Activated naive CD4-positive, alpha-beta T cell (primary cell): Measurements from ENCODE around the gene DOP1B.
"Not testable (repeated sequence)": the region's sequence is repeated elsewhere in the genome, so short reads cannot be mapped to it uniquely, and the experiment has no call there.

Source experiments
- DNase-seq, 4 experiments: peaks; one replicate each; lab custom pipeline; 2025; lab: John Stamatoyannopoulos, UW

The DOP1B gene

DNA sequence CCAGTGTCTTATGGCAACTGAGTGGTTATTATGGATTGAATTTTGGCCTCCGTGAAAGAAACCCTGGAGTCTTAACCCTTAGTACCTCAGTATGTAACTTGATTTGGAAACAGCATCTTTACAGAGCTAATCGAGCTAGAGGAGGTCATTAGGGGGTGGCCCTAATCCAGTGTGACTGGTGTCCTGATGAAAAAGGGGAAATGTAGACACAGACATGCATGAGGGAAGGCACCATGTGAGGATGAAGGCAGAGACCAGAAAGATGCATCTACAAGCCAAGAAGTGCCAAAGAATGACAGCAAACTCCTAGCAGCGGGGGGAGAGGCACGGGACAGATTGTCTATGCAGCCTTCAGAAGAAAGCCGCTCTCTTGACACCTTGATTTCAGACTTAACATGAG is 14.7 kb downstream of the DOP1B start:
- no peak for DNase-seq

DNA sequence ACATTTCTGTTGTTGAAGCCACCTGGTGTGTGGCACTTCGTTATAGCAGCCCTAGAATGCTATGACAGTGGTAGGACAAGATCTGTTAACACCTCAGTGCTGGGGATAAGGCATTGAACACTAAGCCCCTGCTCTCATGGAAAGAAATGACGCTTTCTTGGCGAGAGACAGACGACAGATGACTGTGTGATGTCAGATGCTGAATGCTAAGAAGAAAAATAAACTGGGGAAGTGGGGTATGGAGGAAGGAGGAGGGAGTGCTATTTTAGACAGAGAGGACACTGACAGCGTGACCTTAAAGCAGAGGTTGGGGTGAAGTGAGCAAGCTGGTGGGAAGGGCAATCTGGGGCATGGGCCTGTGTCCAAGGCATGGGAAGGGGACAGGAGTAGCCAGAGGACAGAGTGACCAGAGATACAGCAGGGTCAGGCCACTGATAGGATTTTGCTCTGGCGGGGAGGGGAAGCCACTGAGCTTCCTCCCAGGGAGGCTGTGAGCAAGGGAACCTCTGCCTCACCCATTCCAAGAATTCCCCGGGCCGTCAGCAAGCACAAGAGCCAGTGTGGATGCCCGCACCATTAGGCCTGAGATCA is 15.2 kb downstream of the DOP1B start:
- DNase-seq, result no peak

DNA sequence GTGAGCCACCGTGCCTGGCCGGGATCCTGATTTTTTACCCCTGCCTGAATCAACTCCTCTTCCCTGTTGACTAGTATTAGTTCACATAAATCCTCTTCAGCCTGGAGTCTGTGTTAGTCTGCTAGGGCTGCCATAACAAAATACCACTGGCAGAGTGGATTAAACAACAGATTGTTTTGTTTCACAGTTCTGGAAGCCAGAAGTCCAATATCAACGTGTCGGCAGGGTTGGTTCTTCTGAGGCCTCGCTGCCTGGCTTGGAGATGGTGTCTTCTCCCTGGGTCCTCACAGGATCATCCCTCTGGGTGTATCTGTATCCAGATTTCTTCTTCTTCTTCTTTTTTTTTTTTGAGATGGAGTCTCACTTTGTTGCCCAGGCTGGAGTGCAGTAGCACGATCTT is 18.2 kb downstream of the DOP1B start:
- no peak for DNase-seq

DNA sequence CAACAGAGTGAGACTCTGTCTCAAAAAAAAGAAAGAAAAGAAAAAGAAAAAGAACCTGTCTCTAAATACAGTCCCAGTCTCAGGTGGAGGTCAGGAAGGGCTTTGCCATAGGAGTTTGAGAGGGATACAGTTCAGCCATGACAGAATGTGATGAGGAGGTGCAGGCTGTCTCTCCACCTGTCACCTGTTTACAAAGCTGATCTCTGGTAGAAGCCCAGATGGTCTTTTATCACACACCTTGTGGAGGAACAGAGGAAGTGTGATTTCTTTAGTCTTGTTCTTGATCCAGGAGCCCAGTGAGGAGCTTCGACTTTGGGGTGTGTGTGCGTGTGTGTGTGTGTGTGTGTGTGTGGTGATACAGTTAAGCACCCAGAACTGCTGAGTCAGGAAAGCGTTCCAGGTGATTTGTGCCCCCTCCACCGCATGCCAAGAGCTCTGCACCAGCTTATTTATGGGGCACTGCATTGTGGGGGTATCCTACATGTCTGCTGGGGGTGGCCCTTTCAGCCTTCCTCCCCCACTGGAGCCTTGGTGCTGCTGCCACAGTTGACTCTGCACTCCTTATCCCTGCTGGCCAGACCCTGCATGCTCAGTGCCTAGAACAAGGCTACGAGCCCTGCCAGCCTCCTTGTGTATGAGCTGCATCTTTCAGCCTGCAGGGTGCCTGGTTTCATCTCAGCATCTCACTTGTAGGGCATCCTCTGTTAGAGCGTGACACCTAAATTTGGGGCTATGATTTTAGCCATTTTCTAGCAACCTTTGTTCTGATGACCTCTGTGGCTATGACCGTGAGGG is 19.3 kb downstream of the DOP1B start:
- DNase-seq, result no peak

DNA sequence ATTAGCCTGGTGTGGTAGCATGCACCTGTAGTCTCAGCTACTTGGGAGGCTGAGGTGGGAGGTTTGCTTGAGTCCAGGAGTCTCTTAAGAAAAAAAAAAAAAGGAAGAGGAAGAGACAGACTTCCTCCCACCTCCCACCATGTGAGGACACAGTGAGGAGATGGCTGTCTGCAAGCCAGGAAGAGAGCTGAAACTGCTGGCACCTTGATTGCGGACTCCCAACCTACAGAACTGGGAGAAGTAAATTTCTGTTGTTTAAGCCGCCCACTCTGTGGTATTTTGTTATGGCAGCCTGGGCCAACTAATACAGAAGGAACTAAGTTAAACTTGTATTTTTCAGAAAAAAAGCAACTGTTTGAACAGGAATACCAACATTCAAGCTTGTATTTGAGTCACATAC is 21.7 kb downstream of the DOP1B start:
- no peak for DNase-seq

DNA sequence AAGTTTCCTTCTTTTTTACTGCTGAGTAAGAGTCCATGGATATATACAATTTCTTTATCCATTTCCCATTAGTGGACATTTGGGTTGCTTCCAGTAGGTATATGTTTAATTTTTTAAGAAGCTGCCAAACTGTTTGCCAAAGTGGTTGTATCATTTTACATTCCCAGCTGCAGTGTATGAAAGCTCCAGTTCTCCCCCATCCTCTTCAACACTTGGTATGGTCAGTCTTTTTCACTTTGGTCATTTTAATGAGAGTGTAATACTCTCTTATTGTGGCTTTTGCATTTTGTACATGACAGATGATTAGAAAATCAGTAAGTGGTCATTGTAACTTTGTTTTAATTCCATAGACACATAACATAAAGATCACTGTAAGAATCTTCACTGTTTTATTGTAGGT is 22.5 kb downstream of the DOP1B start:
- no peak for DNase-seq

DNA sequence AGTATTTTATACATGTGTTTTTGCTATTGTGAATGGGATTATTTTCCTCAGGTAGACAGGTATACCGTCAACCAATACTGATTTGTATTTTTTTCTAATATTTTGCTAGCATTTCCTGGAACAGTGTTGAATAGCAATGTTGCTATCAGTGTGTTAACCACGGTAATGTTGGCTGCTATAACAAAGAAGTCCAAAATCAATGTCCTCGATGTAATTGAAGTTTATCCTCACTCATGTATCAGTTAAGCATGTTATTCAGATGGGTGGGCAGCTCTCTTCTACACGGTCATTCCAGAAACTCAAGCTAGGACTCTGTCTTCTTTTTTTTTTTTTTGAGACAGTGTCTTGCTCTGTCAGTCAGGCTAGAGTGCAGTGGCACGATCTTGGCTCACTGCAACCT is 24.3 kb downstream of the DOP1B start:
- no peak for DNase-seq

DNA sequence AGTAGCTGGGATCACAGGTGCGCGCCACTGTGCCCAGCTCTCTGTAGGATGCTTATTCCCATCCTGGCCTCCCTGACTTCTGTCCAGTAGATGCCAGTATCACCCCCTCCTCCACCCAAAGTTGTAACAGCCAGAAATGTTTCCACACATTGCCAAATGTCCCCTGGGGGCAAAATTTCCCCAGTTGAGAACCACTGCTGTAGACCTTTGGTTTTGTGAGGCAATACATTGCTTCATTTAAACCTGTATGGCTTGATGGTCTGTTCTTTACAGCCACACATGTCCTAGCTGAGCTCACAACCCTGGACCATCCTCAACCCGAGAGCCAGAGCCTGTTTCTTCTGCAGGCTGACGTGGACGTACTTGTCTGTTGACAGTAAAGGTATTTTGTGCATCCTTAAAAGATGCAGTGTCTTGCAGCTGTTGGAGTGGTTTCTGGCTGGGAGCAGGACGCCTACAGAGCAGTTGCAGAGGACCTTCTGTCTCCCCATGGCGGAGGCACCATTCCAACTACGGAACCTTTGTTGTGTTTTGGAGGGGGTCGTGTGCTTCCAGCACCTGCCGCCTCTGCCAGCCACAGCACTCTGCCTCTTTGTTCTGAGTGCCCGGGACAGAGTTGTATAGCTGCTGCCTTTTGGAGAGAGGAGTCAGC is 26.6 kb downstream of the DOP1B start:
- DNase-seq, result no peak

DNA sequence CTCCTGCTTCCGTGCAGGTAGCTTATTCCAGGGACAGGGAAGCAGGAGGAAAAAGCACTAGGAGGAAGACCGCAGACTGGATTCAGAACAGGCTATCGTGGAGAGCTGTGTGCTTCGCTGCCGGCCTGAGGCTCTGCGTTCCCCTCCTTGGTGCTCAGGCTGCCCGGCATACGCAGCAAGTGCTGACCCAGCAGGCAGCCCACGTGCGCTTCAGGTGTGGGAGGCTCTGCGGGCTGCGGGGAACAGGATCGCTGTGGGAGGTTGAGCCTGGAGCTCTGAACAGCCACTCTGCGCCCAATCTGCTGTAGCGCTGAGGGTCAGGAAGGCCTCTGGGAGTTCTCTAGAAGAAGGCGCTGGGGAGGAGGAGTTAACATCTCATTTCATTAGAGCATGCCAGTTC is 27.9 kb downstream of the DOP1B start:
- no peak for DNase-seq

DNA sequence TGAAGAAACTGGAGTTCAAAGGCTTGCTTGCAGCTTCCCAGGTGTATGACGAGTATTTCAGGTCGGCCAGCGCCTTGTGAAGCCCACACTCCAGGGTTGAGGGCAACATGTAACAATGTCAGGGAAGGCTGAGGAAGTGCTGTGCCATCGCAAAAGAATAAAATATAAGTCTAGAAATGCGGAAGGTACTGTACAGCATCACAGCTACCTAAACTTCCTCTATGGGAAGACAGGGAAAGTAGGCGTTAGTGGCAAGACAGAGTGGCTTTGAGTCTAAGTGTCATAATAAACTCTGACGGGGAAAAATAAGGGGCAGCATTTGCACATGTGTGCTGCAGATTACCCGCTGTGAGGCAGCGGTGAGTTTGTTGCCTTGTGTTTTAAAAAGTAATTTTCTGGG is 28.9 kb downstream of the DOP1B start:
- DNase-seq, result no peak

DNA sequence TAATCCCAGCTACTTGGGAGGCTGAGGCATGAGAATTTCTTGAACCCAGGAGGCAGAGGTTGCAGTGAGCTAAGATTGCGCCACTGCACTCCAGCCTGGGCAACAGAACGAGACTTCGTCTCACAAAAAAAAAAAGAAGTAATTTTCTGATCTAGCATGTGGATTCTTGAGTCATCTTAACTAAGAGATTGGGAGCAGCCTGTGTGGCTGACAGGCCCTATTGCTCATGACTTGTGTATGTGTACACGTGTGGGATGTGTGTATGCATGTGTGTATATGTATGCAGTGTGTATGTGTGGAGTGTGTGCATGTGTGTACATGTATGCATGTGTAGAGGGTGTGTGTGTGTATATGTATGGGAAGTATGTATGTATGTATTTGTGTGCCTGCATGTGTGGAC is 29.5 kb downstream of the DOP1B start:
- no peak for DNase-seq

DNA sequence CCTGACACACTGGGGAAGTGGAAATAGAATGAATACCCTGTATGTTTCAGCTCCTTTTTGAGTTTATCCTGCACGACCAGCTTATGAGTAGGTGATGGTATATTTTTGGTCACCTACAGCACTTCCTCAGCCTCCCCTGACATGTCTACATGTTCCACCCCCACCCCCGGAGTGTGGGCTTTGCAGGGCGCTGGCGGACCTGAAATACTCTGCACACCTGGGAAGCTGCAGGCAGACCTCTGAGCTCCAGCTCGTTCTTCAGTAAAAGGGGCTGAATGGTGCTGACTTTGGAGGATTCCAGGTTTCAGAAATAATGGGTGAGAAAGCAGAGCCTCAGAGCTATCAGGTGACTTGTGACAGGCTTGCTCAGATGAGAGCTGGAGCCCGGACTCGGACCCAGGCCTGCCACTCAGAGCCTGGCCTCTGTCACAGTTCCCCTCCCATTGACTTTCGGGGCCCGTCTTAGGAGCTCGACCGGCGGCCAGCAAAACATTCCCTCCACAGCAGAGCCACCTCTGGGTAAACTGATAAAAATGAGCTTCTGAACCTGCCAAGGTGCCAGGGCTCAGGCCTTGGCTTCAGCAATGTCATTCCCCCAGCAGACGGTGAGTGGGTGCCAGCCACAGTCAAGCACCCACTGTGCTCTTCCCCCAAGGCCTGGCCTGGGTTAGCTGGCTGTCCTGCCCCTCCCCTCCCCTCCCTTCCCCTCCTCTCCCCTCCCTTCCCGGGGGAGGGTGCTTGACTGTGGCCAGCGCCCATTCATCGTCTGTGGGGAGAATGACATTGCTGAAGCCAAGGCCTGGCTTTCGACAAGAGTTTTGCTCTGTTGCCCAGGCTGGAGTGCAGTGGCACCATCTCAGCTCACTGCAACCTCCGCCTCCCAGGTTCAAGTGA is 30.1 kb downstream of the DOP1B start:
- no peak for DNase-seq

DNA sequence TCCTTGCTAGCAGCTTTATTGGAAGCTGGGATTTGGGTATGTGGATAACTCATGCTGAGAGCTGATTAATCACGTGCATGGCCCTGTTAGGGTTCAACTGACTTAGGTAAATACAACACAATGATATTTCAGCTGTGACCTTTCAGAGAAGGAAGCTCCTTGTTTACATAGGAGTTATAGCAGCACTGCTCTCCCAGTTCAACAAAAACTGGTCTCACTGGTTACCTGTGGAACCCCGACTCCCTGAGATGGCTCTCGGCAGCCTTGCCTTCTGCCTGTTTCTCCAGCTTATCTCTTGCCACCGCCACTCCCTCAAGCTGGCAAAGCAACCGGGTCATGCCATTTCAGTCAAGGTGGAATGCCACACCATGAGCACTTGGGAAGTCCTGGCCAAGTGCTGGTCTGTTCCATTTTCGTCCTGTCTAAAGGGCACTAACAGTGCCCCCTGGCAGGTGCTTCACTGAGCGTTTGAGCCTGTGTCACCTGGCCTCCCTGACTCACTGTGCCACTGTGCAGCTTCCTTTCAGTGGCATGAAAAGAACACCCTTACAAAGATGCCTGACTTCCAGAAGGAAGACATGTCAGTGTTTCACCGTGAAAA is 31.6 kb downstream of the DOP1B start:
- DNase-seq, result no peak

DNA sequence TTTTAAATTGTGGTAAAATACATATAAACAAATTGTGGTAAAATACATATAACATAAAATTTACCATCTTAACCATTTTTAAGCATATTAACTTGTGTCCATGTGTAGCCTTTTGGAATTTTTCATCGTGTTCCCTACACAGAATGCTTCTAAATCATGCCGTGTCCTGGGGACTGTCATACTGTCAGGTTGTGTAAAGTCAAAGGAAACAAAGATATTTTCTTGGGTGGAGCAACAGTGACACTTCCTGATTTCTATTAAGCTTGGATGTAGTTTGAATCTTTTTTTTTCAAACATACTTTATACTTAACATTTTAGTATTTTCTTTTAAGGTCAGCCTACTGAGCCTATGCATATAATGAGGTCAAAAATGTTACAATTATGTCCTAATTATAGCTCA is 32.3 kb downstream of the DOP1B start:
- no peak for DNase-seq

DNA sequence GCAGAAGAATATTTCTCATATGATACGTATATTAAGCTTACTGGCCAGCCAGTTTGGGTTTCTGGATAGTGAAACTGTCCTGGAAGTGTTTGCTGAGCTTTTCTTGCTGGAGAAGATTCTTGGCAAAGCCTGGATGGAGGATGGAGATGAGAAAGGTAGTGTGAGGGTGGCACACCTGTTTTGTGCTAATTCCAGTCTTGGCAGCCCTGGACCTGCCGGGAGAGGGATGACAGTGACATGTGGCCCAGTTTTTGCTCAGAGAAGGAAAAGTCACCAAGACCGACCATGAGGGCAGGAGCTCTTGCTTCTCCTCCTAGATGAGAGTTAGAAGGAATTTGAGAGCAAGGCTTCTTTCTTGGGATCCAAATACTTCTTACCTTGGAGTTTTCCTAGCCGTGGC is 34.1 kb downstream of the DOP1B start:
- no peak for DNase-seq

DNA sequence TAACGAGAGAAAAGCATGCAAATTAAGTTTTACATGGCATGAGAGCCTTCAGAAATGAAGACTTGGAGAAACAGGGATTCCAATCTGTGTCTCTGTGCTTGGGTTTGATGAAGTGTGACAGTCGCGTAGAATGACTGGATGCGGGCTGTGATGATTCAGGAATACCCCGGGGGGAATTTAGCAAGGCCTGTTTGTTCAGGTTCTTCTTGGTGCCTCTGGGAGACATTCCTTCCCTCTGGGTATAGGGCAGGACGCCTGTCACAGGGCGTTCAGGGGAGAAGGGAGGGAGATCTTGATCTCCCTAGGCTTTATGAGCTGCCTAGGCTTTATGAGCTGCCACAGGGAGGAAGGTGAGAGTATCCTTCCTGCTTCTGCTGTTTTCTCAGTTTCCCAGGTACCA is 36.6 kb downstream of the DOP1B start:
- no peak for DNase-seq

DNA sequence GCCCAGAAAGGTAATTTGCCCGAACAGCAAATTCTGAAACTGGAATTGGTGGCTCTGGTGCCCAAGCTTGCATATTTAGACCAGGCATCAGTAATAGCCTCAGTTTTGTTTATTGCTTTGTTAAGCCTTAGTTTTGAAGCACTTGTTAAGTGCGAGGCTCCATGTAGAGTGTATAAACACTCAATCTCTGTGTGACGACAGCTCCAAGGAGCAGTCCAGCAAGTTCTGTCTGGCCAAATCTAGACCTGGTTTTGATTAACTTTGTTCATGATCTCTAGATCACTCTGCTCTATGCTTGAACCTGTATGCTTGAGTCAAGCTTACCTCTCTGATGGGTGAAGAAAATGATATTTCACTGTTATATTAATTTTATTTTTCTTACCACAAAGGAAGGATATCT is 37.4 kb downstream of the DOP1B start:
- no peak for DNase-seq

DNA sequence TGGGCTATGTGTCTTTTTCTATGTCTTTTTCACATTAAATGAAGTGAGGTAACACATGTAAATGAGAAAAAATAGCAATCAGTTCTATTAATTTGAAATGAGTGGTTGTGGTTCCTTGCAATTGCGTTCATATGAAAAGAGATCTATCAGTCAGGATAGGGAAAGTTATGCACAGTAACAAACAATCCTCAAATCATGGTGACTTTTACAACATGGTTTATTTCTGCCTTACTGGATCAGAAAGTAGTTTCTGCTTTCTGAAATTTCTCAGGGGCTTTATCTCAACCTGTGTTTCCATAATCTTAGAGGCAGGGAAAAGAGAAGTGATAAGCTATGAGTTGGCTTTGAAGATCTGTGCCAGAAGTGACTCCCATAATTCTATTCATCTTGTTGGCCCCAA is 39.0 kb downstream of the DOP1B start:
- no peak for DNase-seq

DNA sequence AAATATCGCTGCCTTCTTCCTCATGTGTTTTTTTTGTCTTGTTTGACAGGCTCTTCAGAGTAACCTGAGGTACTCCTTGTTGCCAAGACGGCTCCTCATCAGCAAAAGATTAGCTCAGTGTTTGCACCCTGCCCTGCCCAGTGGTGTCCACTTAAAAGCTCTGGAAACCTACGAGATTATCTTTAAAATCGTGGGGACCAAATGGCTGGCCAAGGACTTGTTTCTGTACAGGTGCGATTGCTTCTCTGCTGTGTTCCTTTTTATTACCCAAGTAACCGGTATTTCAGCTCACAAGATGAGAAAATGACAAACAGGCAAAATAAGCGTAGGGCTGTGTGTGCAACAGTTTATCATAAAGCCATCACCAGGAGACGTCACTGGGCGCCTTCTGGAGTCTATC is 42.4 kb downstream of the DOP1B start:
- no peak for DNase-seq

DNA sequence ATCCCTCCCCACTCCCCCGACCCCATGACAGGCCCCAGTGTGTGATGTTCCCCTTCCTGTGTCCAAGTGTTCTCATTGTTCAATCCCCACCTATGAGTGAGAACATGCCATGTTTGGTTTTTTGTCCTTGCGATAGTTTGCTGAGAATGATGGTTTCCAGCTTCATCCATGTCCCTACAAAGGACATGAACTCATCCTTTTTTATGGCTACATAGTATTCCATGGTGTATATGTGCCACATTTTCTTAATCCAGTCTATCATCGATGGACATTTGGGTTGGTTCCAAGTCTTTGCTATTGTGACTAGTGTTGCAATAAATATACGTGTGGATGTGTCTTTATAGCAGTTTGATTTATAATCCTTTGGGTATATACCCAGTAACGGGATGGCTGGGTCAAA is 43.0 kb downstream of the DOP1B start:
- DNase-seq, result not testable (repeated sequence)

DNA sequence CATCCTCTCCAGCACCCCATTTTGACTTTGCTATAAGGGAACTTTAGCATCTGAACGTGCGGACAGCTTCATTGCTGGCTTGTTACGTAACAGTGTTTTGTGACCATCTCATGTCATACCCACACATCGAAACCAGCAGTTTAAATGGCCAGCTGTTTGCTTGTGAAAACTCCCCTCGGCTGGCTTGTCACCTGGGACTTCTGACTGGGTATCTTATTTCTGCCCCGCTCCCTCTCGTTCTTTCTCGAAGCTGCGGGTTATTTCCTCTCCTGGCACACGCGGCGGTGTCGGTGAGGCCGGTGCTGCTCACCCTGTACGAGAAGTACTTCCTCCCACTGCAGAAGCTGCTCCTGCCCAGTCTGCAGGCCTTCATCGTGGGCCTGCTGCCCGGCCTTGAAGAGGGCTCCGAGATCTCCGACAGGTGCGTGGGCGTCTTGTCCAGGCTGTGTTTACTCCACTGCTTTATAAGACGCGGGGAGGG is 43.5 kb downstream of the DOP1B start:
- no peak for DNase-seq
